ENCODE results near the gene CEP295NL. TPM values are rescaled to one million over a fixed set of nuclear protein-coding genes. Genes with fewer than 3 reads are reported as not detected.
A peak's percentile ranks its signal among the peaks of the same experiment; 100 is the strongest.

Gene CEP295NL
- total RNA-seq, 1 experiment from 2014 or later, result 2.0 TPM

DNA sequence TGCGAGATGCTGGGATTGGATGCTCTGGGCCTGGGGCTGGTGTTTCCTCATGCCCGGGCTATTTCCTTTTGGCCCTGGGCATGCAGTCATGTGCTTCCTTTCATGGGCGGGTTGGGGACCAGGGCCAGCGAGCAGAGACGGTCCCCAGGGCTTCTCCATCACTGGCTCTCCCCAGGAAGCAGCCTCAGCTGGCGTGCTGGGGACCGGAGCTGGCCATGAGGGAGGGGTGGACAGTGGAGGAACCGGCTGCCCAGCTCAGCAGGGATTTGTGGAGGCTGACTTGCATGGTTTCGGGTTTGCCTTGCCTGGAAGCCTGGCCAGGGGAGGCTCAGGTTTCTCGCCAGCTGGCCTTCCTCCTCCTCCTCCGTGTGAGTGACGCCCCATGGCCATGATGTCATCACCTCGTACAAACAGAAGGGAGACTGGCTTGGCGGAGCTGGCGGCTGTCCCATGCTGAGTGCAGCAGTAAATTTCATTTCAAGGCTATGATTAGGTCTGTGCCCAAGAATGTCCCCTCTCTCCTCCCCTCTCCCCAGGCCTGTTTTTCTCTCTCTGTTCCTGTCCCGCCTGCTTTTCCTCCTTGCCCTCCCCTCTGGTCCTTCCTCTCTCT is 31.1 kb upstream of the CEP295NL start:
- ChIA-PET POLR2A (no interaction called here), CTCF (interaction anchor here (0.5 kb wide), 1 partner anchor 22 kb away, joined by 3 read pairs; no protein-coding TSS in a partner anchor)
- H3K27me3 ChIP-seq (replicated peaks; ENCODE audit: control insufficient read depth, insufficient read depth, low read length), result no peaks in the 10 kb centered on the region
- H3K4me1 Mint-ChIP-seq (ENCODE audit: low read depth, unreplicated experiment), result peaks cover 19% of the 10 kb centered on the region
- no peaks in the 10 kb centered on the region for H3K9me3 ChIP-seq
- TF ChIP-seq CTCF (IDR thresholded peaks at IDR 0.05; ENCODE audit: insufficient read depth in 1 of 2, low read depth in 1 of 2, low read length in 1 of 2, severe bottlenecking in 1 of 2, unreplicated experiment in 1 of 2), result no peak
- peak in 1 of 2 experiments; percentile 27 for DNase-seq
- H3K27ac Mint-ChIP-seq (ENCODE audit: unreplicated experiment), result peak overlapping the region; percentile 43
- no peaks in the 10 kb centered on the region for H3K36me3 ChIP-seq (ENCODE audit: control insufficient read depth, insufficient read depth, low read length)
- no peaks in the 10 kb centered on the region for H3K9me3 Mint-ChIP-seq (ENCODE audit: unreplicated experiment)
- no peak overlapping the region for H3K4me3 Mint-ChIP-seq (ENCODE audit: unreplicated experiment)
- H3K36me3 Mint-ChIP-seq (ENCODE audit: insufficient read depth, unreplicated experiment), result no peaks in the 10 kb centered on the region
- peaks cover 19% of the 10 kb centered on the region for H3K4me1 ChIP-seq
- no TSS peak for BruUV-seq (replicated peaks)
- H3K27me3 Mint-ChIP-seq (ENCODE audit: insufficient read depth, unreplicated experiment), result no peaks in the 10 kb centered on the region
- intact Hi-C loops (cut with micrococcal nuclease; ENCODE audit: unreplicated experiment), result no loop called here
- no peak overlapping the region for H3K4me3 ChIP-seq (ENCODE audit: low read depth, low read length)

DNA sequence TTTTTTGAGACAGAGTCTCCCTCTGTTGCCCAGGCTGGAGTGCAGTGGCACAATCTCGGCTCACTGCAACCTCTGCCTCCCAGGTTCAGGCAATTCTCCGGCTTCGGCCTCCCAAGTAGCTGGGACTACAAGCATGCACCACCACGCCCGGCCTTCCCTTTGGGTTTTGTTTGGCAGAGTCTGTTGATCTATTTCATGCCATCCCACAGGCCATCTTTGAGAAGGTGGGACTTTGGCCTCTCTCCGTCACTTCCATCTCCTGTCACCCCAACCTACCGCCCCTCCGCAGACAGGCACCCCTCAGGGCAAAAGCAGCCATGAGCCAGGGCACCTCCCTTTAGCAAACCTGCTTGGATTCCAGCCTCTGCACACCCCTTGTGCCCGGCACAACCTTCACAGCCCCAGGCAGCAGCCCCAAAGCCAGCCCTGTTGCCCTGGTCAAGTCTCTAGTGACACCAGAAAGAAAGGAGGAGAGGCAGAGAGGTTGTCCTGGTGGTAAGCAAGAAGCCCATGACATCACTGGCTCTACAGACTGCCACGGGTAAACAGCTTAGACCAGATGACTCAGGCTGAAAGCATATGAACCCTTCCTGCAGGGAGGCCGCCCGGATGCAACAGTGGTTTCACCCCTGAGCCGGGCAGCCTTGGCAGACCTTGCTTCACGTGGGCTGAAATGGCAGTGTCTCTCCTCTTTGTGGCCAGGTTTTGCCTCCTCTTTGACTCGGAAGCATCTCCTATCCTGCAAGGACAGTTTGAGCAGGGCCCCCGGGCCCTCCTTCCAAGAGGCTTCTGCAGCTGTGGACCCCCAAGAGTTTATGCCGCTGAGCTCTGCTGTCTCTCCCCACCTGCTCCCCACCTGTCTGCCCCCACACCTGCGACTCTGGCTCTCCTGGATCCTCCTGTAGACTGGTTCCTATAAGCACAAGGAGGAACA is 30.3 kb upstream of the CEP295NL start:
- Mint-ChIP-seq H3K4me1 (ENCODE audit: low read depth, unreplicated experiment) (peaks cover 19% of the 10 kb centered on the region), H3K4me3 (ENCODE audit: unreplicated experiment) (no peak overlapping the region), H3K27ac (ENCODE audit: unreplicated experiment) (peak overlapping the region; percentile 43), H3K9me3 (ENCODE audit: unreplicated experiment) (no peaks in the 10 kb centered on the region), H3K36me3 (ENCODE audit: insufficient read depth, unreplicated experiment) (no peaks in the 10 kb centered on the region), H3K27me3 (ENCODE audit: insufficient read depth, unreplicated experiment) (no peaks in the 10 kb centered on the region)
- peak in 1 of 2 experiments; percentile 24 for DNase-seq
- no peak for TF ChIP-seq CTCF (IDR thresholded peaks at IDR 0.05; ENCODE audit: insufficient read depth in 1 of 2, low read depth in 1 of 2, low read length in 1 of 2, severe bottlenecking in 1 of 2, unreplicated experiment in 1 of 2)
- Histone ChIP-seq H3K4me1 (peaks cover 19% of the 10 kb centered on the region), H3K9me3 (no peaks in the 10 kb centered on the region), H3K36me3 (ENCODE audit: control insufficient read depth, insufficient read depth, low read length) (no peaks in the 10 kb centered on the region), H3K27me3 (replicated peaks; ENCODE audit: control insufficient read depth, insufficient read depth, low read length) (no peaks in the 10 kb centered on the region), H3K4me3 (ENCODE audit: low read depth, low read length) (no peak overlapping the region)
- intact Hi-C loops (cut with micrococcal nuclease; ENCODE audit: unreplicated experiment), result no loop called here
- CTCF ChIA-PET, result interaction anchor here (0.5 kb wide), 1 partner anchor 22 kb away, joined by 3 read pairs; no protein-coding TSS in a partner anchor
- BruUV-seq (replicated peaks), result no TSS peak
- POLR2A ChIA-PET, result no interaction called here

DNA sequence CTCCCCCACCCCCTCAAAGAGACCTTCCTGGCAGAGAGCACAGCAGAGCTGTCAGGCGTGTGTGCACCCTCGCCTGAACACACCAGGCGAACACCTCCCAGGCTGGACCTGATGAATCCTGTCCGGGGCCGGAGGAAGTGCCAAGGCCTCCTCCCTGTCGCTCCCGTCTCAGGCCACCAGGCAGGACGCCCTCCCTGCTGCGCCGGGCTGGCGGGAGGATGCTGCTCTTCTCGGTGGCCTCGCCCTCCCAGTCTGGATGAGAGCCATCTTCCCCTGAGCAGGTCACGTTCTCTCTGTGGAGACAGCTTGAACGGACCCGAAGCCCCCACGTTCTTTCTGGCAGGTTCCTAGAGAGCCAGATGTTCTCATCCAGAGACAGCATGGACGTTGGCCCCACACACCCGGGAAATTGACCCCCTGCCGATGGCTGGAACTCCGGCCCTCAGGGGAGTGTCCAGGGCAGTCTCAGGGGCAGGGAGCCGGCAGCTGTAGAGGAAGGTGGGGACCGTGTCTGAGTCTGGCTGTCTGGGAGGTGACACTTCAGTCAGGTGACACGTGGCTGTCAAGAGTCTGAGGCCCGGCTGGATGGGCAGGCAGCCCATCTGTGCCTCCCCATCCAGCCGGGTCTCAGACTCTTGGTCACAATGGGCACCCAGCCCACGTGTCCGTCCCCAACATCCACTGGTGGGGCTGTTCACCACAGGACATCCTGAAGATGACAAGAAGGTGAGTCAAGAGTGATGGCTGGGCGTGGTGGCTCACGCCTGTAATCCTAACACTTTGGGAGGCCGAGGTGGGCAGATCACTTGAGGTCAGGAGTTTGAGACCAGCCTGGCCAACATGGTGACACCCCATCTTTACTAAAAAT is 27.1 kb upstream of the CEP295NL start:
- no peak overlapping the region for H3K4me3 ChIP-seq (ENCODE audit: low read depth, low read length)
- no peaks in the 10 kb centered on the region for H3K36me3 Mint-ChIP-seq (ENCODE audit: insufficient read depth, unreplicated experiment)
- H3K4me3 Mint-ChIP-seq (ENCODE audit: unreplicated experiment), result no peak overlapping the region
- no peaks in the 10 kb centered on the region for H3K27me3 ChIP-seq (replicated peaks; ENCODE audit: control insufficient read depth, insufficient read depth, low read length)
- ChIA-PET POLR2A (no interaction called here), CTCF (no interaction called here)
- no peak for DNase-seq
- no peak for TF ChIP-seq CTCF (IDR thresholded peaks at IDR 0.05; ENCODE audit: insufficient read depth in 1 of 2, low read depth in 1 of 2, low read length in 1 of 2, severe bottlenecking in 1 of 2, unreplicated experiment in 1 of 2)
- intact Hi-C loops (cut with micrococcal nuclease; ENCODE audit: unreplicated experiment), result no loop called here
- H3K9me3 Mint-ChIP-seq (ENCODE audit: unreplicated experiment), result no peaks in the 10 kb centered on the region
- peaks cover 22% of the 10 kb centered on the region for H3K4me1 ChIP-seq
- H3K36me3 ChIP-seq (ENCODE audit: control insufficient read depth, insufficient read depth, low read length), result no peaks in the 10 kb centered on the region
- H3K4me1 Mint-ChIP-seq (ENCODE audit: low read depth, unreplicated experiment), result peaks cover 24% of the 10 kb centered on the region
- no peaks in the 10 kb centered on the region for H3K9me3 ChIP-seq
- H3K27me3 Mint-ChIP-seq (ENCODE audit: insufficient read depth, unreplicated experiment), result peaks cover 3% of the 10 kb centered on the region
- no TSS peak for BruUV-seq (replicated peaks)
- no peak overlapping the region for H3K27ac Mint-ChIP-seq (ENCODE audit: unreplicated experiment)
